ENCODE results near the gene TTLL5.
A peak's percentile ranks its signal among the peaks of the same experiment; 100 is the strongest.

Gene TTLL5

GRCh38 chr14:75634848-75635247 is 26.2 kb upstream of the TTLL5 start:
- H3K36me3 ChIP-seq: no peaks in the 10 kb centered on the region
- no peaks in the 10 kb centered on the region for H3K27me3 ChIP-seq
- no peak for DNase-seq
- no peaks in the 10 kb centered on the region for H3K9me3 ChIP-seq
- H3K4me3 ChIP-seq (ENCODE audit: low read depth, low read length): no peak overlapping the region
- H3K4me1 ChIP-seq: peaks cover 7% of the 10 kb centered on the region
- no peak for TF ChIP-seq CTCF (IDR thresholded peaks at IDR 0.05; ENCODE audit: low read depth, low read length)

- Histone ChIP-seq H3K4me3 (ENCODE audit: low read depth, low read length) (peak overlapping the region; percentile 18), H3K9me3 (no peaks in the 10 kb centered on the region), H3K36me3 (no peaks in the 10 kb centered on the region), H3K4me1 (peaks cover 7% of the 10 kb centered on the region), H3K27me3 (no peaks in the 10 kb centered on the region)
- peak; percentile 91 for DNase-seq
- TF ChIP-seq CTCF (IDR thresholded peaks at IDR 0.05; ENCODE audit: low read depth, low read length): no peak
Measured at GRCh38 chr14:75636100-75636692, 24.9 kb upstream of the TTLL5 start.

GRCh38 chr14:75640876-75641275 is 20.2 kb upstream of the TTLL5 start:
- H3K4me1 ChIP-seq: peaks cover 7% of the 10 kb centered on the region
- DNase-seq: no peak
- H3K27me3 ChIP-seq: no peaks in the 10 kb centered on the region
- TF ChIP-seq CTCF (IDR thresholded peaks at IDR 0.05; ENCODE audit: low read depth, low read length): no peak
- H3K9me3 ChIP-seq: no peaks in the 10 kb centered on the region
- H3K4me3 ChIP-seq (ENCODE audit: low read depth, low read length): no peak overlapping the region
- H3K36me3 ChIP-seq: no peaks in the 10 kb centered on the region

GRCh38 chr14:75643985-75644384 is 17.1 kb upstream of the TTLL5 start:
- Histone ChIP-seq H3K27me3 (no peaks in the 10 kb centered on the region), H3K36me3 (no peaks in the 10 kb centered on the region; the same call in 1 of the 2 replicates), H3K4me3 (ENCODE audit: low read depth, low read length) (no peak overlapping the region), H3K4me1 (no peaks in the 10 kb centered on the region), H3K9me3 (no peaks in the 10 kb centered on the region)
- no peak for TF ChIP-seq CTCF (IDR thresholded peaks at IDR 0.05; ENCODE audit: low read depth, low read length)
- no peak for DNase-seq

GRCh38 chr14:75645056-75645455 is 16.0 kb upstream of the TTLL5 start:
- Histone ChIP-seq H3K9me3 (no peaks in the 10 kb centered on the region), H3K36me3 (peaks cover 9% of the 10 kb centered on the region; the same call in 1 of the 2 replicates), H3K4me1 (no peaks in the 10 kb centered on the region), H3K27me3 (no peaks in the 10 kb centered on the region), H3K4me3 (ENCODE audit: low read depth, low read length) (no peak overlapping the region)
- no peak for DNase-seq
- no peak for TF ChIP-seq CTCF (IDR thresholded peaks at IDR 0.05; ENCODE audit: low read depth, low read length)

GRCh38 chr14:75646762-75647161 is 14.3 kb upstream of the TTLL5 start:
- TF ChIP-seq CTCF (IDR thresholded peaks at IDR 0.05; ENCODE audit: low read depth, low read length): no peak
- H3K36me3 ChIP-seq: peaks cover 26% of the 10 kb centered on the region
- H3K9me3 ChIP-seq: no peaks in the 10 kb centered on the region
- no peaks in the 10 kb centered on the region for H3K27me3 ChIP-seq
- no peaks in the 10 kb centered on the region for H3K4me1 ChIP-seq
- no peak for DNase-seq
- H3K4me3 ChIP-seq (ENCODE audit: low read depth, low read length): no peak overlapping the region

Measured in BE2C (cell line).